AG09309 (cell line): ENCODE results near the gene GRIK3.
"Not testable (repeated sequence)": the region's sequence is repeated elsewhere in the genome, so short reads cannot be mapped to it uniquely, and the experiment has no call there.

Experiments
- DNase-seq: peaks from one replicate; pipeline ENCODE4 v3.0.0-alpha.2; 2010; ENCODE audit warnings: low read depth
- H3K4me3 ChIP-seq: 2 replicates; pipeline ENCODE4 v1.5.1; 2011; ENCODE audit warnings: mild to moderate bottlenecking, low read depth, low read length, moderate library complexity; ENCODE audit not compliant: control insufficient read depth
- CTCF ChIP-seq: IDR thresholded peaks from 2 replicates; pipeline ENCODE4 v1.5.1; 2011; ENCODE audit warnings: mild to moderate bottlenecking, low read depth, low read length, inconsistent platforms; ENCODE audit not compliant: insufficient read depth, control insufficient read depth; ENCODE audit errors: missing control alignments

GRIK3 gene

GRCh38 chr1:36913016-36913415 lies 121.3 kb downstream of the GRIK3 start:
- no peak for DNase-seq
- no peak for TF ChIP-seq CTCF
- no peak overlapping the region for H3K4me3 ChIP-seq

- no peak for TF ChIP-seq CTCF
- no peak overlapping the region for H3K4me3 ChIP-seq
- DNase-seq = no peak
These were observed 121.9 kb downstream of the GRIK3 start for GRCh38 chr1:36912365-36912865.

GRCh38 chr1:36911561-36912364 lies 122.6 kb downstream of the GRIK3 start:
- H3K4me3 ChIP-seq = no peak overlapping the region
- no peak for DNase-seq
- TF ChIP-seq CTCF = no peak

GRCh38 chr1:36910886-36911540 lies 123.3 kb downstream of the GRIK3 start:
- H3K4me3 ChIP-seq = no peak overlapping the region
- TF ChIP-seq CTCF = no peak
- no peak for DNase-seq

GRCh38 chr1:36909946-36910725 lies 124.2 kb downstream of the GRIK3 start:
- no peak for DNase-seq
- TF ChIP-seq CTCF = no peak

GRCh38 chr1:36909359-36909758 lies 125.0 kb downstream of the GRIK3 start:
- not testable (repeated sequence) for H3K4me3 ChIP-seq, DNase-seq

More at GRCh38 chr1:36909946-36910725, 124.2 kb downstream of the GRIK3 start:
- H3K4me3 ChIP-seq = no peak overlapping the region
